Body of pancreas (tissue), 4 donors: ENCODE data around the gene HEATR3. TPM values are rescaled to one million over a fixed set of nuclear protein-coding genes. Genes with fewer than 3 reads are reported as not detected.

Source experiments
- ATAC-seq: fragments of 150-250 bp; one replicate; pipeline ENCODE4 v1.9.1; 2016
- DNase-seq, 4 donors: peaks; one replicate each; pipeline ENCODE4 v3.0.0-alpha.2; 2019
- H3K27ac ChIP-seq, 4 donors: fragments of 200-600 bp; sonication (generic); 1 replicate in 3 of 4; 2 replicates in 1 of 4; pipeline versions ENCODE4 v1.5.1 to v1.6.1; 2016 to 2019; ENCODE audit warnings: mild to moderate bottlenecking in 1 of 4, mixed read lengths in 1 of 4, moderate library complexity in 1 of 4
- H3K27me3 ChIP-seq, 2 donors: fragments of 200-600 bp; sonication (generic); one replicate each; pipeline ENCODE4 v1.6.0; 2016; ENCODE audit warnings: mild to moderate bottlenecking in 1 of 2
- H3K36me3 ChIP-seq, 2 donors: fragments of 200-600 bp; sonication (generic); replicated peaks in 1 of 2; 2 replicates each; pipeline ENCODE4 v1.5.1; 2016; ENCODE audit warnings: low read depth in 2 of 2; ENCODE audit not compliant: insufficient read depth in 1 of 2
- H3K4me1 ChIP-seq: fragments of 200-600 bp; sonication (generic); one replicate; pipeline ENCODE4 v1.6.0; 2016
- H3K4me3 ChIP-seq, 2 donors: fragments of 200-600 bp; sonication (generic); 1 replicate in 1 of 2; 2 replicates in 1 of 2; pipeline ENCODE4 v1.5.1; 2016 to 2019
- H3K9me3 ChIP-seq, 3 donors: fragments of 200-600 bp; sonication (generic); 1 replicate in 2 of 3; 2 replicates in 1 of 3; pipeline ENCODE4 v1.5.1; 2016
- POLR2A ChIP-seq, 3 donors: fragments of 450-650 bp; IDR thresholded peaks; one replicate each; pipeline ENCODE4 v1.6.1; 2016; ENCODE audit warnings: antibody characterized with exemption in 3 of 3, mild to moderate bottlenecking in 2 of 3
- WGBS, 2 donors: methylation state at CpG; one replicate each; pipeline ENCODE4 v1.1.5; 2017; 5-methylcytosine and 5-hydroxymethylcytosine counted together
- intact Hi-C: fragments of 100-400 bp; cut with DNase I; formaldehyde crosslinking; loops from one replicate; pipeline ENCODE4 v1.15.1; 2023
- total RNA-seq, 2 donors: library from RNA; depleted of rRNA; stranded (reverse); fragments of >200 nt; gene quantifications; one replicate each; pipeline ENCODE4 v1.1.0, GENCODE V29; 2016
- TF ChIP-seq, protein P1 (sequence below), 7 experiments: fragments of 450-650 bp in 4 of 7; fragments of 200-600 bp in 3 of 7; sonication (generic) in 3 of 7; IDR thresholded peaks; one replicate each; pipeline ENCODE4 v1.5.1; 2016 to 2019; ENCODE audit warnings: antibody characterized with exemption in 7 of 7

The HEATR3 gene
- total RNA-seq, 2 donors from 2014 or later: 17.4 to 25.7 TPM

DNA sequence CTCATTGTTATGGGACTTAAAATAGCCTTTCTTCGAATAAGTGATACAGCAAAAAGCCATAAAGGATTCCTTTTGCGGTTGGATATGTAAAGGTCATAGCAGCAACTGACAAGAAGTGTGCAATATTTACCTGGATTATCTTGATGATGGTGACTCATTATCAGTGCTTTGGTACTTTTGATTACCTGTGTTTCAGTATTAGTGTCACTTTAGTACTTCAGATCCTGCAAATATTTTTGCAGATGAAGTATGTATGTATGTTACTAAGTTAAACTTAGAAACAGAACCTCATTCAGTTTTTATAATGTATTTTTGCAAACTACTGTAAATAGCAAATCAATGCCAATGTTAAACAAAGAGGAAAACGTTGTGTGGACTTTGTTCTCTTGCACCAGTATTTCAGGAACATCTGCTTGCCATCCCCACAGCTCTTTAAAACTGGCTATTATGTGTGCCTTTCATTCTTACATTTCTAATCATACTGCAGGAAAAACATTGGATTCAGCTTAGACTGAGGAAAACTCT is 30.2 kb upstream of the HEATR3 start:
- no peak overlapping the region for H3K27ac ChIP-seq
- WGBS, 2 donors: 28 to 37% methylated on average over 3 of the region's 3 CpGs
- no peaks in the 10 kb centered on the region for H3K9me3 ChIP-seq
- intact Hi-C loops: no loop called here
- no peaks in the 10 kb centered on the region for H3K27me3 ChIP-seq
- DNase-seq (no peak), ATAC-seq (no peak)
- H3K36me3 ChIP-seq: peaks cover 0 to 8% of the 10 kb centered on the region in 2 donors
- H3K4me1 ChIP-seq: peaks cover 17% of the 10 kb centered on the region
- TF ChIP-seq, protein P1, sequence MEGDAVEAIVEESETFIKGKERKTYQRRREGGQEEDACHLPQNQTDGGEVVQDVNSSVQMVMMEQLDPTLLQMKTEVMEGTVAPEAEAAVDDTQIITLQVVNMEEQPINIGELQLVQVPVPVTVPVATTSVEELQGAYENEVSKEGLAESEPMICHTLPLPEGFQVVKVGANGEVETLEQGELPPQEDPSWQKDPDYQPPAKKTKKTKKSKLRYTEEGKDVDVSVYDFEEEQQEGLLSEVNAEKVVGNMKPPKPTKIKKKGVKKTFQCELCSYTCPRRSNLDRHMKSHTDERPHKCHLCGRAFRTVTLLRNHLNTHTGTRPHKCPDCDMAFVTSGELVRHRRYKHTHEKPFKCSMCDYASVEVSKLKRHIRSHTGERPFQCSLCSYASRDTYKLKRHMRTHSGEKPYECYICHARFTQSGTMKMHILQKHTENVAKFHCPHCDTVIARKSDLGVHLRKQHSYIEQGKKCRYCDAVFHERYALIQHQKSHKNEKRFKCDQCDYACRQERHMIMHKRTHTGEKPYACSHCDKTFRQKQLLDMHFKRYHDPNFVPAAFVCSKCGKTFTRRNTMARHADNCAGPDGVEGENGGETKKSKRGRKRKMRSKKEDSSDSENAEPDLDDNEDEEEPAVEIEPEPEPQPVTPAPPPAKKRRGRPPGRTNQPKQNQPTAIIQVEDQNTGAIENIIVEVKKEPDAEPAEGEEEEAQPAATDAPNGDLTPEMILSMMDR (IDR thresholded peaks at IDR 0.05): no peak
- no peak for TF ChIP-seq POLR2A (IDR thresholded peaks at IDR 0.05)
- no peak overlapping the region for H3K4me3 ChIP-seq

GRCh38 chr16:50036426-50036825 is 29.3 kb upstream of the HEATR3 start:
- WGBS, 2 donors: 84 to 95% methylated on average over 3 of the region's 3 CpGs
- H3K27me3 ChIP-seq: no peaks in the 10 kb centered on the region
- H3K4me3 ChIP-seq: no peak overlapping the region
- H3K36me3 ChIP-seq: peaks cover 0 to 8% of the 10 kb centered on the region in 2 donors
- intact Hi-C loops: no loop called here
- H3K27ac ChIP-seq: no peak overlapping the region
- no peaks in the 10 kb centered on the region for H3K9me3 ChIP-seq
- H3K4me1 ChIP-seq: peaks cover 17% of the 10 kb centered on the region
- ATAC-seq: no peak
- TF ChIP-seq, protein P1 (IDR thresholded peaks at IDR 0.05): no peak
- TF ChIP-seq POLR2A (IDR thresholded peaks at IDR 0.05): no peak
- DNase-seq: no peak

DNA sequence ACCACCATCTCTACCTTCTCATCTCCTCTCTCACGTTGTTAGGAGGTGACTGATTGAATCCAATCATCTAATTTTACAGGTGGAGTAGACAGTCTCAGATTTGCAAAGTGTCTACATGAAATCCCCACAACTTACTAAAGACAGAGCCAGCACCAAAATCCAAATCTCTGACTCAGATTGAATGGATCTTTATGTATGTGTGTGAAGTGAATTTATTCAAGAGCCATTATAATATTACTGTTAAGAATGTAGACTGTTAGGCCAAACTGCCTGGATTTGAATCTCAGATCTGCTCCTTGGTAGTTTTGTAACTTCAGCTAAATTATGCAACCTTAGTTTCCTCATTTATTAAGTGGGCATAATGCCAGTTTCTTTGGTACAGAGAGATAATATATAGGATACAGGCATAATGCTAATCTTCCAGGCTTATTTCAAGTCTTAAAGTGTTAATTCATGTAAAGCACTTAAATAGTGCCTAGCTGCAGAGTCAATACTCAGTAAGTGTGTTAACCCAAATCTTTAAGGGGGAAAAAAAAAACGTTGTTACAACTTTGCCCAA is 28.0 kb upstream of the HEATR3 start:
- H3K4me3 ChIP-seq: no peak overlapping the region
- no peak for TF ChIP-seq POLR2A (IDR thresholded peaks at IDR 0.05)
- TF ChIP-seq, protein P1 (IDR thresholded peaks at IDR 0.05): no peak
- no peaks in the 10 kb centered on the region for H3K9me3 ChIP-seq
- H3K4me1 ChIP-seq: peaks cover 17% of the 10 kb centered on the region
- intact Hi-C loops: no loop called here
- H3K27me3 ChIP-seq: no peaks in the 10 kb centered on the region
- H3K36me3 ChIP-seq: peaks cover 0 to 6% of the 10 kb centered on the region in 2 donors
- DNase-seq (no peak), ATAC-seq (no peak)
- H3K27ac ChIP-seq: peak overlapping the region in 1 of 4 donors; percentile 21
- 17 to 45% methylated on average over 2 of the region's 2 CpGs for WGBS, 2 donors

GRCh38 chr16:50038286-50038685 is 27.5 kb upstream of the HEATR3 start:
- TF ChIP-seq, protein P1 (IDR thresholded peaks at IDR 0.05): no peak
- no peak for TF ChIP-seq POLR2A (IDR thresholded peaks at IDR 0.05)
- Histone ChIP-seq H3K4me1 (peaks cover 17% of the 10 kb centered on the region), H3K9me3 (no peaks in the 10 kb centered on the region), H3K4me3 (no peak overlapping the region), H3K27me3 (no peaks in the 10 kb centered on the region), H3K27ac (peak overlapping the region in 1 of 4 donors; percentile 21), H3K36me3 (peaks cover 0 to 6% of the 10 kb centered on the region in 2 donors)
- intact Hi-C loops: no loop called here
- ATAC-seq: no peak
- no peak for DNase-seq
- 52 to 60% methylated on average over 4 of the region's 4 CpGs for WGBS, 2 donors
